ENCODE results near the gene PAQR5.
"Not testable (repeated sequence)": the region's sequence is repeated elsewhere in the genome, so short reads cannot be mapped to it uniquely, and the experiment has no call there.

The PAQR5 gene

GRCh38 chr15:69293741-69294615, 4.7 kb upstream of the PAQR5 start:
- DNase-seq (ENCODE audit: low read depth in 2 of 2, low spot score in 1 of 2): no peak

GRCh38 chr15:69296606-69297005, 2.1 kb upstream of the PAQR5 start:
- no peak for DNase-seq (ENCODE audit: low read depth in 2 of 2, low spot score in 1 of 2)

GRCh38 chr15:69297642-69298353, 914 bp upstream of the PAQR5 start:
- DNase-seq (ENCODE audit: low read depth in 2 of 2, low spot score in 1 of 2): no peak

- DNase-seq (ENCODE audit: low read depth in 2 of 2, low spot score in 1 of 2): no peak
Measured at GRCh38 chr15:69298354-69298696, 387 bp upstream of the PAQR5 start.

- no peak for DNase-seq (ENCODE audit: low read depth in 2 of 2, low spot score in 1 of 2)
Measured at GRCh38 chr15:69299451-69299886, 757 bp downstream of the PAQR5 start.

GRCh38 chr15:69299943-69300588, 1.4 kb downstream of the PAQR5 start:
- DNase-seq (ENCODE audit: low read depth in 2 of 2, low spot score in 1 of 2): no peak

- not testable (repeated sequence) for DNase-seq (ENCODE audit: low read depth in 2 of 2, low spot score in 1 of 2)
Measured at GRCh38 chr15:69301101-69301500, 2.4 kb downstream of the PAQR5 start.

- not testable (repeated sequence) for DNase-seq (ENCODE audit: low read depth in 2 of 2, low spot score in 1 of 2)
Measured at GRCh38 chr15:69302087-69302486, 3.4 kb downstream of the PAQR5 start.

GRCh38 chr15:69302929-69303328, 4.2 kb downstream of the PAQR5 start:
- no peak for DNase-seq (ENCODE audit: low read depth in 2 of 2, low spot score in 1 of 2)

GRCh38 chr15:69303337-69304181, 4.8 kb downstream of the PAQR5 start:
- no peak for DNase-seq (ENCODE audit: low read depth in 2 of 2, low spot score in 1 of 2)

- DNase-seq (ENCODE audit: low read depth in 2 of 2, low spot score in 1 of 2): no peak
Measured at GRCh38 chr15:69304182-69304545, 5.5 kb downstream of the PAQR5 start.

GRCh38 chr15:69305204-69305931, 6.7 kb downstream of the PAQR5 start:
- no peak for DNase-seq (ENCODE audit: low read depth in 2 of 2, low spot score in 1 of 2)

GRCh38 chr15:69305933-69306568, 7.3 kb downstream of the PAQR5 start:
- DNase-seq (ENCODE audit: low read depth in 2 of 2, low spot score in 1 of 2): no peak

- DNase-seq (ENCODE audit: low read depth in 2 of 2, low spot score in 1 of 2): no peak
Measured at GRCh38 chr15:69307939-69308338, 9.2 kb downstream of the PAQR5 start.

GRCh38 chr15:69308949-69309348, 10.2 kb downstream of the PAQR5 start:
- DNase-seq (ENCODE audit: low read depth in 2 of 2, low spot score in 1 of 2): no peak

- DNase-seq (ENCODE audit: low read depth in 2 of 2, low spot score in 1 of 2): no peak
Measured at GRCh38 chr15:69311319-69311721, 12.6 kb downstream of the PAQR5 start.

GRCh38 chr15:69313432-69314000, 14.8 kb downstream of the PAQR5 start:
- DNase-seq (ENCODE audit: low read depth in 2 of 2, low spot score in 1 of 2): no peak

GRCh38 chr15:69314131-69314530, 15.4 kb downstream of the PAQR5 start:
- DNase-seq (ENCODE audit: low read depth in 2 of 2, low spot score in 1 of 2): no peak

GRCh38 chr15:69314736-69315135, 16.0 kb downstream of the PAQR5 start:
- DNase-seq (ENCODE audit: low read depth in 2 of 2, low spot score in 1 of 2): no peak
